Measurements from ENCODE around the gene DBF4B. TPM values are rescaled to one million over a fixed set of nuclear protein-coding genes. Genes with fewer than 3 reads are reported as not detected.
"Not testable (repeated sequence)": the region's sequence is repeated elsewhere in the genome, so short reads cannot be mapped to it uniquely, and the experiment has no call there.

DBF4B gene
- total RNA-seq, 2 donors from 2014 or later = 16.3 to 24.3 TPM

DNA sequence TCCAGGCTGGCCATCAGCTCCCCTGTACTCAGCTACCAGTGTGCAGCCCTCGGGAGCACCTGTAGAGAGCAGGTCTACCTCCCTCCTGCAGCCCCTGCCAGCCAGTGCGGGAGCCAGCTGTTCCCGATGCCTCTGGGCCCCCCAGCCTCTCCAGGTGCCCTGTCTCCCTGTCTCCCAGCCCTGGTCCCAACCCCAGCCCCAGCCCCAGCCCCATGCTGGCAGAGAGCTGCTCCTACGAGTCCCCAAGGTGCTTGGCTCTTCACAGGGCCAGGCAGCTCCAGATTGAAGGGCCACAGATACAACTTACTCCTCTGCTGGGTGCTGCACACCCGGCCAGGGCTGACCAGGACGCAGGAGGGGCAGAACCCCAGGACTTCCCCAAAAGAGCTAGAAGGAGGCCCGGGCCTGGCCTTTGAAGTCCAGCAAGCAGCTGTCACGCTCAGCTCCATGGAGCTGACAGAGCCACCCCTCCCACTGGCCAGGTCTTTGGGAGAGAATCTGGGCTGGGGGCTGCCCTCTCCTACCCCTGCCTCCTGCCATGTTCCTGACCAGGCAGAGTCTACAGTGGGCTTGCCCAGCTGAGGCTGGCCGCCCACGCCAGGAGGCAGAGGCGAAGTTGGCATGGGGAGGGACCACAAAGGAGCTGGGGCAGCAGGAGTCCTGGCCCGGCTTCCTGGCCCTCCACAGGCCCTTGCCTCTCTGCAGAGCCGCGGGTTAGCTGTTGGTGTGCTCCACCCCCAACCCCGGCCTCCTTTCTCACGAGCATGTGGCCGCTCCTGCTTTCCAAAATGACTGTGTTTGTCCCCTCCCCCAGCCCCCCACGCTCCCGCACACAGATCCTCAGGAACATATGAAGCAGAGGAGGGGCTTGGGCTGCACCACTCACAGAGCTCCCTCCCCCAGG is 40.9 kb downstream of the DBF4B start:
- no peak overlapping the region for H3K4me3 Mint-ChIP-seq
- no peak overlapping the region for H3K27ac Mint-ChIP-seq
- no peaks in the 10 kb centered on the region for H3K9me3 Mint-ChIP-seq
- no peaks in the 10 kb centered on the region for H3K36me3 Mint-ChIP-seq (ENCODE audit: low read depth)
- no peaks in the 10 kb centered on the region for H3K4me1 Mint-ChIP-seq
- peaks cover 3% of the 10 kb centered on the region for H3K27me3 Mint-ChIP-seq
- ATAC-seq (replicated peaks) = no peak

DNA sequence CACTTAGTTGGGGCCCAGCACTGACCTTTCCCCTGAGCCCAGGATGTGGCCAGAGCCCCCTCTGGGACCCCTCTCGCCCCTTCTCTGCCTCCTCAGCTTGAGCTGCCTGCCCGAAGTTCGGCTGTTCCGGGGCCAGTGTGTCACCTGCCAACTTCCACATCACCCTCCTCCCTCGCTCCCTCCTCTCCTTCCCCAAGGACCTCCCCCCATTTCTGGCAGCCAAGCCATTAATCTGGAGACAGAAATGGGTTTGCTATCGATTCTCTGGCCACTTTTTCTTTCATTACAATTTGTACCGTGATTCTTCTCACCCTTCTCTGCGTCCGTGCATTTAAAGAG is 41.5 kb downstream of the DBF4B start:
- no peaks in the 10 kb centered on the region for H3K4me1 Mint-ChIP-seq

DNA sequence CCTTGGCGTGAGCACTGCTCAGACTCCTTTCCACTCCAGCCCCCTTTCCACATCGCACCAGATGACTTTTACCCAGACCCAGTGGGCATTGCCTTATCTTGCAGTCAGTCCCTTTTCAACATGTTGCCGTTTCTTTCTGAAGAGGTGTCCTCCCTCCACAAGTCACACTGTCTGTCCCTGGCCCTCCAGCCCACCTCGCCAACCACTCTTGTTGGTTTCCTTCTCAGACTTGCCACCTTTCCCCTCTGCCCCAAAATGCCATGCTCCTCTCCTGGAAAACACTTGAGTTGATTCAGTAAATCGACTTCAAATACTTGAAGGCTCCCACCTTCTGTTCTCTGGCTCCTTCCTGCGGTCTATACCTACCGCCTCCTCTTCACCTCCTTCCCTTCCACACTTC is 42.9 kb downstream of the DBF4B start:
- no peak overlapping the region for H3K4me3 Mint-ChIP-seq
- no peak for ATAC-seq (replicated peaks)
- peaks cover 3% of the 10 kb centered on the region for H3K27me3 Mint-ChIP-seq
- peak overlapping the region; percentile 2 for H3K27ac Mint-ChIP-seq
- H3K4me1 Mint-ChIP-seq = no peaks in the 10 kb centered on the region
- H3K36me3 Mint-ChIP-seq (ENCODE audit: low read depth) = no peaks in the 10 kb centered on the region
- no peaks in the 10 kb centered on the region for H3K9me3 Mint-ChIP-seq

More for the DNA sequence above, 41.5 kb downstream of the DBF4B start:
- Mint-ChIP-seq H3K36me3 (ENCODE audit: low read depth) (no peaks in the 10 kb centered on the region), H3K27ac (peak overlapping the region; percentile 11), H3K9me3 (no peaks in the 10 kb centered on the region), H3K4me3 (no peak overlapping the region), H3K27me3 (peaks cover 3% of the 10 kb centered on the region)
- ATAC-seq (replicated peaks) = no peak

DNA sequence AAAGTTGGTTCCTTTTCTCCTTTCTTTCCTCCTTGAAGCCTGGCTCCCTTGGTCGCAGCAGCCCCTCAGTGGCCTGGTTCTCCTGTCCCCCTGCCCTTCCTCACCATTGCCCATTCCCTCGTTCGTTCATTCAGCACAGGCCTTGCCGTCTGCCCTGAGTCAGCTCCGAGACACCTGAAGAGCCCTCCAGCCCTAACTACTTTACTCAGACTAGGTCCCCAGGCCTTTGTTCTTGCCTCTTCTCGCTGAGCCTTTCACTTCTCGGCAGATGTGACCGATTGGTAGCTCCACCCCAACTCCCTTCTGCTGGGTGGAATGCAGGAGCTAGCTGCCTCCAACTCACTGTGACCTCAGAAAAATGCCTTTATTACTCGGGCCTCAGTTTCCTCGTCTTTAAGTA is 43.3 kb downstream of the DBF4B start:
- H3K4me3 Mint-ChIP-seq = no peak overlapping the region
- H3K27ac Mint-ChIP-seq = no peak overlapping the region
- H3K27me3 Mint-ChIP-seq = peaks cover 3% of the 10 kb centered on the region
- H3K9me3 Mint-ChIP-seq = no peaks in the 10 kb centered on the region
- no peaks in the 10 kb centered on the region for H3K36me3 Mint-ChIP-seq (ENCODE audit: low read depth)
- H3K4me1 Mint-ChIP-seq = no peaks in the 10 kb centered on the region
- ATAC-seq (replicated peaks) = no peak

DNA sequence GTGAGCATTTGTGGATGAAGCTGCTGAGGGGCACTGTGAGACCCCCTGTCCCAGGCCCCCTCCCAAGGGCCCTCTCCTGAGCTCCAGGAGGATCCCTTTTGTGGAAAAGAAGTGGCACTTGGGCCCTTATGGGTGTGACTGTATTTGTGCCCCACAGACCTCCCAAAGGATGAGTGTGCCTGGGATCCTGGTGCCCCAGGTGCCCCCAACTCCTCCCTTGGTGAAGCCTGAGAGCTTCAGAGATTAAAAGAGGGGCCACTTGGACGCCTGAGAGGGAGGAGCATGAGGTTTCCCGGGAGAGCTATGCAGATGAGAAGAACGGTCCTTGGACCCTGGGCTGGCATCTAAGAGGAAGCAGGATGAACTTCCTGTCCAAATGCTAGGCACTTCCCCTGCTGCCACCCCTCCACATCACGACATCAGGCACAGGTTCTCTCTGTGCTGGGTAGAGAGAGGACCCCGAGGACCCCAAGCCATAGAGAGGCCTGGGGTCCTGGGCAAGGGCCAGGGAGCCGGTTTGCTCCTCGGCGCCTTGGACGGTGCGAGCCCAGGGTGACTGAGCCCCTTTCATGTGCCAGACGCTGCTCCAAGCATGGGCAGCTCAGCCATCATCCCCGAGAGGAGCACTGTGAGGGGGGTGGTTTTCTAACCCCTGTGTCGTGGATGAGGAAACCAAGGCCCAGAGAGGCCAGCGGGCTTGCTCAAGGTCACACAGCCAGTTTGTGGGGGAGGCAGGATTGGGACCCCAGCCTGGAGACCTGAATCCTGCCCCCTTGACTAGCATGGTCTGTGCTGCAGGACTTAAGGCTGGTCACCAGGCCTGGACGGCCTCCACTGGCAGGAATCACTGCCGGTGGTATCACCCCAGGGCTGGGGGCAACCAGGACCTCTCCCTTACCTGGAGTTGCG is 44.7 kb downstream of the DBF4B start:
- Mint-ChIP-seq H3K4me1 (no peaks in the 10 kb centered on the region), H3K4me3 (no peak overlapping the region), H3K36me3 (ENCODE audit: low read depth) (no peaks in the 10 kb centered on the region), H3K9me3 (no peaks in the 10 kb centered on the region), H3K27me3 (peaks cover 11% of the 10 kb centered on the region), H3K27ac (no peak overlapping the region)
- no peak for ATAC-seq (replicated peaks)

DNA sequence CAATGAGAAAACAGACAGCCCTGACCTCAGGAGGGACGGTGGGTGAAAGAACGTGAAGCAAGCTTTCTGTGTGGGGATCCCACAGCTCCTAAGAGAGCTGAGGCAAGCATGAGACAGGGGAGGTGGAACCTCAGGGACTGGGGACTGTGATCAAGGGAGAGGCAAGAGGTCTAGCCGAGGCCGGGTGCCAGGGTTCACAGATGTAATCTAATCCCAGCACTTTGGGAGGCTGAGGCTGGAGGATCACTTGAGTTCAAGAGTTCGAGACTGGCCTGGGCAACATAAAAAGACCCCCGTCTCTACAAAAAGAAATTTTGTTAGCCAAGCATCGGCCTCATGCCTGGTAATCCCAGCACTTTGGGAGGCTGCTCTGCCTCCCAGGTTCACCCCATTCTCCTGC is 45.8 kb downstream of the DBF4B start:
- H3K9me3 Mint-ChIP-seq = no peaks in the 10 kb centered on the region
- peaks cover 12% of the 10 kb centered on the region for H3K27me3 Mint-ChIP-seq
- H3K36me3 Mint-ChIP-seq (ENCODE audit: low read depth) = no peaks in the 10 kb centered on the region
- no peak overlapping the region for H3K4me3 Mint-ChIP-seq
- H3K27ac Mint-ChIP-seq = no peak overlapping the region
- no peak for ATAC-seq (replicated peaks)
- H3K4me1 Mint-ChIP-seq = no peaks in the 10 kb centered on the region

DNA sequence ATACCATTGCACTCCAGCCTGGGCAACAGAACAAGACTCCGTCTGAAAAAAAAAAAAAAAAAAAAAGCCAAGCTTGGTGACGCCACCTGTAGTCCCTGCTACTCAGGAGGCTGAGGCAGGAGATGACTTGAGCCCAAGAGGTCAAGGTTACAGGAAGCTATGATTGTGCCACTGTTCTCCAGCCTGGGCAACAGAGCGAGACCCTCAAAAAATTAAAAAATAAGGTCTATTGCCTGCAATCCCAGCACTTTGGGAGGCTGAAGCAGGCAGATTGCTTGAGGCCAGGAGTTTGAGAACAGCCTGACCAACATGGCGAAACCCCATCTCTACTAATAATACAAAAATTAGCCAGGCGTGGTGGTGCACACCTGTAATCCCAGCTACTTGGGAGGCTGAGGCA is 46.7 kb downstream of the DBF4B start:
- H3K36me3 Mint-ChIP-seq (ENCODE audit: low read depth); H3K27ac Mint-ChIP-seq; H3K4me3 Mint-ChIP-seq; H3K4me1 Mint-ChIP-seq; H3K9me3 Mint-ChIP-seq; ATAC-seq (replicated peaks): not testable (repeated sequence)
- H3K27me3 Mint-ChIP-seq = peaks cover 12% of the 10 kb centered on the region

DNA sequence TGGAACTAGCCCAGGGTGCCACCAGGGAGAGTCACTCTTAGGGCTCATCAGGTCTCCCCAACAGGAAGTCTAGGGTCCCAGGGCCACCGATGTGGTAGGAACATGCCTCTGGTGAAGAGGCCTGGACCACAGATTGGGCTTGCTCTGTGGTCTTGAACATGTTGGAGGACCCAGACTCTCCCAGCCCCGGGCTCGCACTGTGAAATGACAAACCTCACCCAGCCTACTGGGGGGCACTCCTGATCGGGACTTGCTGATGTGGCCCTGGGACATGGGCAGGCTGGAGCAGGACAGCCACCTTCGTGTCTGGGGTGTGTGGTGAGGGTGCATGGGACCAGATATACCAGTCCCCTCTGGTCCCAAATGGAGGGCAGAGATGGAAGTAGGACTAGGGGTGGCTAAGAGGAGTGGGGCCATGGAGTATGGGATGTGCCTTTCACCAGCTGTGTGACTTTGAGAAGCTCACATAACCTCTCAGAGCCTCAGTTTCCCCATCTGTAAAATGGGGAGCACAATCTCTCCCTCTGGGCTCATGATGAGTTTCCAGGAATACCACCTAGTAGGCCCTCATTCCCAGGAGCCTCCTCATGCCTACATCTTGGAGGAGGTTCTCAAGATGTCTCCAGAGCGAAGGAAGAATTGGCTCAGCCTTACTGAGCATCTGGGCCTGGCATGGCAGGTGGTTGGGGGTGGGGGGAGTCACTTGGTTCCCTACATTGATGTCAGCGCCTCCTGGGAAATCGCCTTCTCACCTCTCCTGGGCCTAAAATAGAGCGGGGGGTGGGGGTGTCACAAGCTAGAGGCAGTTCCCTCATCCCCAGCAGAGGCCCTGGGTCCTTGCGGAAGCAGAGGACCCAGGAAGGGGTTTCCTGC is 48.8 kb downstream of the DBF4B start:
- H3K9me3 Mint-ChIP-seq = no peaks in the 10 kb centered on the region
- no peak overlapping the region for H3K27ac Mint-ChIP-seq
- peaks cover 25% of the 10 kb centered on the region for H3K27me3 Mint-ChIP-seq
- ATAC-seq (replicated peaks) = no peak
- no peaks in the 10 kb centered on the region for H3K4me1 Mint-ChIP-seq
- H3K4me3 Mint-ChIP-seq = no peak overlapping the region
- H3K36me3 Mint-ChIP-seq (ENCODE audit: low read depth) = no peaks in the 10 kb centered on the region

DNA sequence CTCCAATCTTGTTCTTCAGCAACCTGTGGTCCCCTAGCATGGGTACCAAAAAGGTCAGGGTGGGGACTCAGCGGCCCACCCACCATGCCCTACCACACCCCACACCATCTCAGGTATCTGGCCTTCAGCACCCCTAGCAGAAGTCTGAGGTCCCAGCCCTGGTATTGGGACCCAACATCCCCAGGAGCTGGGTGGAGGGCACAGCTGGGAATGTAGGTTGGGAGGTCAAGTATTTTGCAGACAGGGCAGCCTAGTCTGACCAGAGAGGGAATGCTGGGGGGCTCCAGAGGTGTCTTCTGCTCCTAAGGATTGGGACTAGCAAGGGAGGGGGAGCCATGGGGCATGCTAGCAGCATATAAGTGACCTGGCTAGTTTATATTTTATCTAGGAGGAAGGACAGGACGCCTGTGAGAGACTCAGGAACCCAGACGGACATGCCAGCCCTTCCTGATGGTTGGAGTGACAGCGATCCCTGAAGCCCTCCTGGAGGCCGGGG is 49.5 kb downstream of the DBF4B start:
- H3K4me3 Mint-ChIP-seq = peak overlapping the region; percentile 51
- H3K27ac Mint-ChIP-seq = no peak overlapping the region
- ATAC-seq (replicated peaks) = no peak
- H3K9me3 Mint-ChIP-seq = no peaks in the 10 kb centered on the region
- peaks cover 25% of the 10 kb centered on the region for H3K27me3 Mint-ChIP-seq
- H3K36me3 Mint-ChIP-seq (ENCODE audit: low read depth) = no peaks in the 10 kb centered on the region
- no peaks in the 10 kb centered on the region for H3K4me1 Mint-ChIP-seq

DNA sequence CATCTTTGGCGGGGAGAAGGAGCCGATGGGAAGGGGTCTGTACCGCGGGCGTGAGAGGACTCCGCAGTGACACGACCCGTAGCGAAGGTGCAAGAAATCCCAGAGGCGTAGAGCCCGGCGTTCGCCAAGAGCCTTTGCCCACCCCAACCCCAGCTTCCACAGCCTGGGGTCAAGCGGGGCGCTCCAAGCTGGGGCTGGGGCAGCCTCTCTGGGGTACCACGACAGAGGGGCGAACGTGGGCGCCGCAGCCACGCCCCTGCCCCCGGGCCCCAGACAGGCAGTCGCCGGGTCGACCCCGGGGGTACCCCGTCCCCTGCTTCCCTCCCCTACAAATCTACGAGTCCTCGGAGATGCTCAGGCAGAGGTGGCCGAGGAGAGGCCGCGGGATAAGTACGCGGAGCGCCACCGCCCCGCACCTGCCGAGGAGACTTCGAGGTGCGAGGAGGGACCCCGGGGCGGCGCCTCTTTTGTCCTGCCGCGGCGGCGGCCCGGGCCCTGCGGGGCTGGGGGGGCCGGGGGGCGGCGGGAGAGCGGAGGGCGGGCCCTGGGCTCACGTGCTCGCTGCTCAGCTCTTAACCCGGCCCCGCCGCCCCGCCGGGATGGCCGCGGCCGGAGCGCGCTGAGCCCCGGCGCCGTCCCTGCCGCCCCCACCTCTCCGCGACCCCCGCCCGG is 50.1 kb downstream of the DBF4B start, which contains the start of gene ADAM11:
Gene ADAM11, plus strand, starts transcription at position 575 of the 672 bp plus-strand sequence. CDS start 212 bp downstream, outside the sequence.
- peak; percentile 9 for ATAC-seq (replicated peaks)
- H3K4me1 Mint-ChIP-seq = no peaks in the 10 kb centered on the region
- no peak within 1 kb of the TSS for H3K27ac Mint-ChIP-seq
- peak within 1 kb of the TSS; percentile 51 for H3K4me3 Mint-ChIP-seq
- H3K9me3 Mint-ChIP-seq = no peaks in the 10 kb centered on the region
- no peaks in the 10 kb centered on the region for H3K36me3 Mint-ChIP-seq (ENCODE audit: low read depth)
- peaks cover 25% of the 10 kb centered on the region for H3K27me3 Mint-ChIP-seq

DNA sequence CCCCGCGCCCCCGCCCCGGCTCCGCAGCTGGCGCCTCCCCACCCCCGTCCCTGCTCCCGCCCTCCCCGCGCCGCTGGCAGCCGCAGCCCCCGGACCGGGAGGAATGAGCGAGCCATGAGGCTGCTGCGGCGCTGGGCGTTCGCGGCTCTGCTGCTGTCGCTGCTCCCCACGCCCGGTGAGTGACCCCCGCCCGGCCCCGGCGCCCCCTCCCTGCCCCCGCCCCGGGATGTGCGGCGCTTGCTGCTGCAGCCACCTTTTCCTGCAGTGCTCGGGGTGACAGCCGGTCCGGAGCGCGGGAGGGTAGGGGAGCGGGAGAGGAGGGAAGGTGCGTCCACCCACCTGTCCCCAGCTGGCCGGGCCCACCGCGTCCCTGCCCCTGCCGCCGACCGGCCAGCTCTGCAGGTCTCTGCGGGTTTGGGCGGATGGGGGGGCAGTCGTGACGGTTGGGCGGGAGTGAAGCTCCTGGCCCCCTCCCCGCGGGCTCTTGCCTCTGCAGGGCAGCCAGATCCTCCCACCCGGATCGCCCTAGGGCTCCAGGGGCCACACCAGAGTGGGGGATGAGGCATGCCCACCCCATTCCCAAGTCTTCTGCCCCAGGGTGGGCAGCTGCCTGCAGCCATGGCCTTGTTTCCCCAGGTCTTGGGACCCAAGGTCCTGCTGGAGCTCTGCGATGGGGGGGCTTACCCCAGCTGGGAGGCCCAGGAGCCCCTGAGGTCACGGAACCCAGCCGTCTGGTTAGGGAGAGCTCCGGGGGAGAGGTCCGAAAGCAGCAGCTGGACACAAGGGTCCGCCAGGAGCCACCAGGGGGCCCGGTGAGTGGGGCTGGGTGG is 50.8 kb downstream of the DBF4B start:
- Mint-ChIP-seq H3K9me3 (no peaks in the 10 kb centered on the region), H3K4me1 (no peaks in the 10 kb centered on the region), H3K4me3 (no peak overlapping the region), H3K36me3 (ENCODE audit: low read depth) (no peaks in the 10 kb centered on the region), H3K27ac (no peak overlapping the region), H3K27me3 (peaks cover 22% of the 10 kb centered on the region)
- ATAC-seq (replicated peaks) = peak; percentile 9

DNA sequence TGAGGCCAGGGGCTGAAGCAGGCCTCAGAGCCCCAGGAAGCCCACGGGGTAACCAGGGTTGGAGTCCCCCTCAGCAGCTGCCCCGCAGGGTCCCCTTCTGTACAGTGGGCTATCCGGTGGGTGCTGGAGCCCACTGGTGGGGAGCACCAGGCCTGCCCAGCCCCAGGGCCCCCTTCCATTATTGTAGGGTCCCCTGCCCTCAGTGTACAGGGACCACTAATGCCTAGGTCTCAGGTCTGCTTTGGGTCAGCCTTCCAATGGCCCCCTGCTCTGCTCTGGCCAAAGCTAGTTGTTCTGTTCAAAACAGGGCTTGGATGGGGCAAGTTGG is 51.4 kb downstream of the DBF4B start:
- Mint-ChIP-seq H3K4me1 (no peaks in the 10 kb centered on the region), H3K27me3 (peaks cover 22% of the 10 kb centered on the region), H3K36me3 (ENCODE audit: low read depth) (no peaks in the 10 kb centered on the region), H3K4me3 (no peak overlapping the region), H3K9me3 (no peaks in the 10 kb centered on the region), H3K27ac (no peak overlapping the region)
- ATAC-seq (replicated peaks) = no peak
